A204.1 (cell line): ENCODE results near the gene SETD6.
"Not testable (repeated sequence)": the region's sequence is repeated elsewhere in the genome, so short reads cannot be mapped to it uniquely, and the experiment has no call there.

ENCODE experiments used
- FAIRE-seq: peaks from 2 replicates; lab custom pipeline; 2012; peaks lifted over from hg19 to GRCh38; lab: Jason Lieb, UNC

SETD6 gene

DNA sequence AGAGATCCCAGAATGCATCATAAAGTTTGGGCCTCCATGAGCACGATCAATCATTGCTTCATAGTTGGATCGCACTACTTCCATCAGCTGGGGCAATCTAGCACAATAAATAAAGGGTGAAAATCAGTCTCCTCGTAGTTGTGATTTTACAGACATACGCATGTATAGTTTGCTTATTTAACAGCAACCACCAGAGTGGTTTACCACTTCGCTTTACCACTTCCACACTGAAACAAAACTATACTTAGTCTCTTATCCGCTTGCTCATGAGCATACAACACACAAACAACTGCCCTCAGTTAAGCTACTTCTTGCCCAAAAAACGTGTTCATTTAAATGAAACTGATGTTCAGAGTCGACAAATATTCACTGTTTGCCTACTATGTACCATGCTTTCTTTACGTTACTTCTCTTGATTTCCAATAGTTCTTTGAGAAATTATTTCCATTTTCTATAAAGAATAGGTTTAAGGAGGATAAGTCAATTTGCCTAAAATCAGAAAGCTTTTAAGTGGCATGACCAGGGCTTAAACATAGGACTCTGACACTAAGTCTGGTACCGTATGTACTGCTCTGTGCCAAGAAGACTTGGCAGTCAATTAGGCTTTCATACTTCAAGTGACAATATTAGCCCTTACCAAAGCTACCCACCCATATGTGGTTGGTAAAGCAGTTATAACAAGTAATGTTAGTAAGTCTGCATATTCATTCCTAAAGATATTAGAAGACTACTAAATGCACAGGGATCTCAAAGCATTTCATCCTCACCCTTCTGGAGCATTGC lies 22.0 kb downstream of the SETD6 start:
- no peak for FAIRE-seq

DNA sequence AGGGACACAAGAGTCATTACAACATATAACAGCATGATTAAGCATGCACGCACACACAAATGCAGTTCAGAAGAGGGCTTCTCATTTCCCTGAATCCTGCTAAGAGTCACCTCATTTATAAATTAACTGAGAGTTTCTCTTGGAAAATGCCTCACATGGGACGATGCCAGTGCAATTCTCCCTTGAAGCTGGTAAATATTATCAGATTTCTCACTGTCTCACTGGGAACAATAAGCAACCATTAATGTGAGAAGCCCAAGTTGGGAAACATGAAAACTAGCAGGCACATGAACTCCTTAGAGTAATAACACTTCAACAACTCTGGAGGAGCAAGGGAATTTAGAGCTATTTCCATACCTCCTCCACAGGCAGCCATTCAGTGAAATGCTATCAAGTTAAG lies 26.4 kb downstream of the SETD6 start:
- no peak for FAIRE-seq

DNA sequence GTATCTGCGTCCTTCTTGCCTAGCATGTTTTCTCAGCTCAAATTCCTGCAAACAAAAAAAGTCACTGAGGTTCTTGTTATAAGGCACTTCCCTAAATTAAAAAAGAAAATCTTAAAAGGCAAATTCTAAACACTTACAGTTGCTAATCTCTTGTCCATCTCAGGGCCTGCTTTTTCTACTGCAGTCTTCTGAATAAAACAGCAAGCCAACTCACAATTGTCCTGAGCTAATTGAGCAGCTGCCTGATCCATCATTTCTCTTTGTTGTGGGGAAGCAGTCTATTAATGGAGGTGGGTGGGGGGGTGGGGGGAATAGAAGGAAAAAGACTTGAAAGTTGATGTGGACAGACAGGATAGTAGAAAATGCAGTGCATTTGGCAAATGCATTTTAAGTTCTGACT lies 27.0 kb downstream of the SETD6 start:
- no peak for FAIRE-seq

DNA sequence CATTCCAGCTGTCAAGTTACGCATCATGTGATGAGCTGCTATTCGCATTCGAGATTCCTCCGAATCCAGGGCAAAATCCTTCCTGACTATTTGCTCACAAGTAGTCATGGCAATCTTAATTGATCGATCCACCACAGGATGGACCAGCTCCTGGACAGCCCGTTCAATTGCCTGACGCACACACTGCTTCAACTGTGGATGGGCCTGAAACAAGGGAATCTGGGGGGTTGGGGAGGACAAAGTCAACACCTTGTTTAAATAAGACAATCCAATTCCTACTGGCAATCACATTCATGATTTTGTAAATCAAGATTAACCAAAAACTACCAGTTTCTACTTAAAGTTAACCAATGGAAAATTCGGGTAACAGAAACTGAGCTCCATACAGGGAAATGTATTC lies 28.4 kb downstream of the SETD6 start:
- no peak for FAIRE-seq

DNA sequence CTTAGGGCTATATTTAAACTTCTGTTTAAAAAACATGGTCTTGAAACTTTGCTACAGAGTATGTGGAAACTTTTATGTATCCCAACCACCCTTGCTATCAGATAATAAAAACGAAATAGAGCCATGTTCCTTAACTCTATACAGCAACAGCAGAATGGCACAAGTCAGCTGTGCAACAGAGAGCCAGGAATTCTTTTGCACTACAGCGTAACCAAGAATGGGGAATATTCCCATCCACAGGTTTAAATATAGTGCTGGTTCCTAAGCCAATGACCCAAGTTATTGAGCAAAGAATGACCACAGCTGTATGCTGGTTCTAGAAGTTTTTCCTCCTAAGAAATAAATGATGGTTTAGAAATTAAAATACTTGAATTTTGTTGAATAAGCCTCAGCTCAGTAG lies 33.1 kb downstream of the SETD6 start:
- FAIRE-seq: no peak

DNA sequence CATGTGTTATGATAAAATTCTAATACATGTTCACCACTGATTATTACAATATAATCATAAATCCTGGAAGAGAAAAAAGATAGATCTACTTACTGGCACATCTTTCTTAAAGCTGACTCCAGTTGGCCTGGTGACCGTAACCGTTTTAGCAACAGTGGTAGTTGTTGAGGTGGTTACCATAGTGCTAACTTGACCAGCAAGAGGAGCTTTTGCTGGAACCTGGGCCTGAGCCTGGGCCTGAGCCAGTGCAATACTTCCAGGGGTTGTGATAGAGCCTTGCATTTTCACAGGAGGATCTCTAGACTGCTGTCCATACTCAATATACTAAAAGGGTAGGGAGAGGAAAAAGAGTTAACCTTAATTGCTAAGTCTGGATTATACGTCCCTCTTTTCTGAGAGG lies 36.2 kb downstream of the SETD6 start:
- no peak for FAIRE-seq

DNA sequence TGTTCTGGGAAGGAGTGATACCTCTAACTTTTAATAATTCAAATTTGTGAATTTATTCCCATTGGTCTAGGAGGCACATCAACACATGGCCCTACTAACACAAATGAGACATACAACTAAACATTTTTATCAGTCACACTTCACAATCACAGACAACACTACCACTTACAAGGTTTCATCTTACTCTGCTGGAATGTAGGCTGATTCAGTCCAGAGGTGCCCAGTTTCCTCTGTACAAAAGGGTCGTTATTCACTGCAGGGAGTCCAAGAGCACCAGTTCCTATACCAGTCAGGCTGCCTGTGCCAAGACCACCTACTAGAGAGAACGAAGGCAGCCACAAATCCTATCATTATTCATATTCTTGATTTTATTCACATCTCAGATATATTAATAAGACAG lies 41.4 kb downstream of the SETD6 start:
- FAIRE-seq: no peak

DNA sequence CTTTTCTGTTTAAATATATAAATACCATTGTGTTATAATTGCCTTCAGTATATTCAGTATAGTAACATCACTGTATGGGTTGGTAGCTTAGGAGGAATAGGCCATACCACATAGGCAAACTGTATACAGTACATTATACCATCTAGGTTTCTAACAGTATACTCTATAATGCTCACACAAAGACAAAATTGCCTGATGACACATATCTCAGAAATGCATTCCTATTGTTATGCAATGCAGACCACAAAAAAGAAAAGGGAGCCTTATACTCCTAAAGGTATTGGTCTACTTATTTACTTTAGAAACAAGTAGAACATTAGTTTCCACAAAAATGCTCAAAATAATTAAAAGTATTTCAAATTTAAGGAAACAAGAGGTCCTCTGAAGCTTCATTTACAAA lies 47.9 kb downstream of the SETD6 start:
- no peak for FAIRE-seq

DNA sequence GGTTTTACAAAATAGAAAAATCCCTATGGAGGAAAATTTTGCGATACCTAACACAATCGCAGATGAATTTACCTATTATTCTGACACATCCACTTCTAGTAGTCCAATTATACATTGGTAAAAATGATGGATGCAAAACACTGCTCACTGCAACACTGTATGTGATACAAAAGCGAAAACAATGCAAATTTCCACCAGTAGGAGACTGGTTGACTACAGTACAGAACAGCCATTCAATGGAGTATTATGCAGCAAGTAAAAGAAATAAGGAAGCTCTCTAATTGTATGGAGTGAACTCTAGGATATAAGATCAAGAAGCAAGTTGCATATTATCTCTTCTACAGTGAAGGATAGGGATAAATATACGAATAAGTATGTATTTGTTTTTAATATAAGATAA lies 48.5 kb downstream of the SETD6 start:
- no peak for FAIRE-seq

DNA sequence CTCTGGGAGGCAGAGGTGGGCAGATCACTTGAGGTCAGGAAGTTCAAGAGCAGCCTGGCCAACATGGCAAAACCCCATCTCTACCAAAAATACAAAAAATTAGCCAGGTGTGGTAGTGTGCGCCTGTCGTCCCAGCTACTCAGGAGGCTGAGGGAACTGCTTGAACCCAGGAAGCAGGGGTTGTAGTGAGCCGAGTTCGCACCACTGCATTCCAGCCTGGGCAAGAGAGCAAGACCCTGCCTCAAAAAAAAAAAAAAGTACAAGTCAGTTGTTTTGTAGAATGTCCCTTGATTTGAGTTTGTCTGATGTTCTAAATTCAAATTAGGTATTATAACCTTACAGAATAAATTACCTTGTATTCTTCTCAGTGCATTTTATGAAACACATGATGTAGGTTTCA lies 50.4 kb downstream of the SETD6 start:
- not testable (repeated sequence) for FAIRE-seq
